Type B pancreatic cell (in vitro differentiated cells): Measurements from ENCODE around the gene TPM2. TPM values are rescaled to one million over a fixed set of nuclear protein-coding genes. Genes with fewer than 3 reads are reported as not detected.
"Not testable (repeated sequence)": the region's sequence is repeated elsewhere in the genome, so short reads cannot be mapped to it uniquely, and the experiment has no call there.

Source experiments
- DNase-seq: peaks from one replicate; pipeline ENCODE4 v3.0.0; 2021; ENCODE audit warnings: mixed read lengths; ENCODE audit not compliant: unreplicated experiment; ENCODE audit errors: extremely low spot score
- H3K27ac Mint-ChIP-seq: 2 replicates; pipeline ENCODE4 v1.8.0; 2021; ENCODE audit warnings: mild to moderate bottlenecking, mixed read lengths
- H3K27me3 Mint-ChIP-seq: 2 replicates; pipeline ENCODE4 v1.8.0; 2021; ENCODE audit warnings: mixed read lengths
- H3K36me3 Mint-ChIP-seq: 2 replicates; pipeline ENCODE4 v1.8.0; 2021; ENCODE audit warnings: mixed read lengths
- H3K4me1 Mint-ChIP-seq: one replicate; pipeline ENCODE4 v1.8.0; 2021; ENCODE audit warnings: mixed read lengths; ENCODE audit not compliant: unreplicated experiment
- H3K4me3 Mint-ChIP-seq: 2 replicates; pipeline ENCODE4 v1.8.0; 2021; ENCODE audit warnings: mild to moderate bottlenecking, mixed read lengths
- H3K9me3 Mint-ChIP-seq: 2 replicates; pipeline ENCODE4 v1.8.0; 2021; ENCODE audit warnings: mixed read lengths
- CTCF ChIP-seq: fragments of 200-600 bp; sonication (generic); conservative IDR thresholded peaks from 2 replicates; pipeline ENCODE4 v1.5.0; 2021; ENCODE audit warnings: antibody characterized with exemption, mild to moderate bottlenecking
- microRNA-seq: library from miRNA; unstranded; fragments of <30 nt; microRNA quantifications from one replicate; pipeline ENCODE4, GENCODE V29; 2020
- total RNA-seq: library from RNA; stranded (reverse); gene quantifications from 2 replicates; pipeline ENCODE4 v1.2.1, GENCODE V29; 2021; ENCODE audit warnings: low replicate concordance

Gene TPM2
- total RNA-seq, 1 donor from 2014 or later: 241 TPM

- Mint-ChIP-seq H3K36me3 (peaks cover 10% of the 10 kb centered on the region), H3K27me3 (peaks cover 5% of the 10 kb centered on the region), H3K4me1 (no peaks in the 10 kb centered on the region), H3K9me3 (no peaks in the 10 kb centered on the region), H3K4me3 (no peak overlapping the region), H3K27ac (no peak overlapping the region)
- no peak for TF ChIP-seq CTCF
- DNase-seq: no peak
These were observed 50.1 kb downstream of the TPM2 start for GRCh38 chr9:35639631-35640030.

- not testable (repeated sequence) for H3K4me1 Mint-ChIP-seq, H3K4me3 Mint-ChIP-seq, H3K27ac Mint-ChIP-seq, H3K27me3 Mint-ChIP-seq, H3K9me3 Mint-ChIP-seq, DNase-seq
- H3K36me3 Mint-ChIP-seq: peaks cover 10% of the 10 kb centered on the region
These were observed 50.5 kb downstream of the TPM2 start for GRCh38 chr9:35639225-35639624.

- H3K9me3 Mint-ChIP-seq, DNase-seq, H3K4me3 Mint-ChIP-seq, H3K27me3 Mint-ChIP-seq, H3K27ac Mint-ChIP-seq, H3K4me1 Mint-ChIP-seq: not testable (repeated sequence)
- peaks cover 10% of the 10 kb centered on the region for H3K36me3 Mint-ChIP-seq
These were observed 51.0 kb downstream of the TPM2 start for GRCh38 chr9:35638751-35639150.

- not testable (repeated sequence) for H3K27ac Mint-ChIP-seq, H3K4me1 Mint-ChIP-seq, H3K27me3 Mint-ChIP-seq
These were observed 52.2 kb downstream of the TPM2 start for GRCh38 chr9:35637427-35637955.

GRCh38 chr9:35636877-35637246 lies 52.9 kb downstream of the TPM2 start:
- H3K4me3 Mint-ChIP-seq, H3K4me1 Mint-ChIP-seq, H3K9me3 Mint-ChIP-seq, DNase-seq, H3K27ac Mint-ChIP-seq, H3K27me3 Mint-ChIP-seq: not testable (repeated sequence)
- H3K36me3 Mint-ChIP-seq: peaks cover 10% of the 10 kb centered on the region

More at GRCh38 chr9:35637427-35637955, 52.2 kb downstream of the TPM2 start:
- H3K4me3 Mint-ChIP-seq, DNase-seq, H3K9me3 Mint-ChIP-seq: not testable (repeated sequence)
- H3K36me3 Mint-ChIP-seq: peaks cover 10% of the 10 kb centered on the region

GRCh38 chr9:35636135-35636876 lies 53.4 kb downstream of the TPM2 start:
- DNase-seq: no peak
- Mint-ChIP-seq H3K27me3 (peaks cover 5% of the 10 kb centered on the region), H3K4me1 (no peaks in the 10 kb centered on the region), H3K36me3 (peaks cover 7% of the 10 kb centered on the region), H3K4me3 (no peak overlapping the region), H3K27ac (no peak overlapping the region), H3K9me3 (no peaks in the 10 kb centered on the region)
- no peak for TF ChIP-seq CTCF

- Mint-ChIP-seq H3K36me3 (peaks cover 7% of the 10 kb centered on the region), H3K9me3 (no peaks in the 10 kb centered on the region), H3K4me1 (no peaks in the 10 kb centered on the region), H3K27me3 (peaks cover 5% of the 10 kb centered on the region), H3K4me3 (no peak overlapping the region), H3K27ac (no peak overlapping the region)
- no peak for TF ChIP-seq CTCF
- no peak for DNase-seq
These were observed 54.0 kb downstream of the TPM2 start for GRCh38 chr9:35635730-35636129.

Small RNA genes lying within 50 kb of the gene (microRNA-seq; reads per million reads assigned to microRNA genes)
- gene MIR6852 (not detected), gene MIR6853 (not detected)

Other genes with a start within 250 kb of the TPM2 start
- 6.3 and 22.1 TPM in 2 replicates for gene RUSC2, start 199.8 kb downstream of the TPM2 start, total RNA-seq
- 30.6 and 42.4 TPM in 2 replicates for gene TESK1, start 84.7 kb downstream of the TPM2 start, total RNA-seq
- 1.5 and 2.8 TPM in 2 replicates for gene CD72, start 71.5 kb downstream of the TPM2 start, total RNA-seq
- gene SIT1, start 39.0 kb downstream of the TPM2 start, total RNA-seq: not detected in 2 replicates
- gene RMRP, start 31.9 kb downstream of the TPM2 start, total RNA-seq: 16,039 and 18,328 TPM in 2 replicates
- 15.6 and 17.2 TPM in 2 replicates for gene CCDC107, start 31.6 kb downstream of the TPM2 start, total RNA-seq
- gene ARHGEF39, start 24.7 kb downstream of the TPM2 start, total RNA-seq: 7.1 and 14.2 TPM in 2 replicates
- 1.5 TPM in 1 of 2 replicates, not detected in the other for gene CA9, start 16.0 kb downstream of the TPM2 start, total RNA-seq
- gene TLN1, start 42.3 kb upstream of the TPM2 start, total RNA-seq: 136 and 164 TPM in 2 replicates
- 29.1 and 36.4 TPM in 2 replicates for gene CREB3, start 42.7 kb upstream of the TPM2 start, total RNA-seq
- gene GBA2, start 59.3 kb upstream of the TPM2 start, total RNA-seq: 100 and 103 TPM in 2 replicates
- gene RGP1, start 59.4 kb upstream of the TPM2 start, total RNA-seq: 35.0 and 35.7 TPM in 2 replicates
- not detected in 2 replicates for gene MSMP, start 64.4 kb upstream of the TPM2 start, total RNA-seq
- 4.2 and 23.3 TPM in 2 replicates for gene NPR2, start 101.7 kb upstream of the TPM2 start, total RNA-seq
- gene SPAG8, start 122.3 kb upstream of the TPM2 start, total RNA-seq: 0.71 and 14.2 TPM in 2 replicates
- gene HINT2, start 125.1 kb upstream of the TPM2 start, total RNA-seq: 41.7 and 51.1 TPM in 2 replicates
- gene FAM221B, start 138.8 kb upstream of the TPM2 start, total RNA-seq: 1.1 TPM in 1 of 2 replicates, not detected in the other
- gene TMEM8B, start 139.3 kb upstream of the TPM2 start, total RNA-seq: 13.8 and 27.2 TPM in 2 replicates
- gene OR13J1, start 180.5 kb upstream of the TPM2 start, total RNA-seq: not detected in 2 replicates
- gene HRCT1, start 216.3 kb upstream of the TPM2 start, total RNA-seq: 0.40 TPM in 1 of 2 replicates, not detected in the other
- gene SPAAR, start 219.6 kb upstream of the TPM2 start, total RNA-seq: not detected in 2 replicates